ENCODE data around the gene B9D1.

B9D1 gene

GRCh38 chr17:19303367-19303776, 59.2 kb downstream of the B9D1 start:
- DNase-seq (ENCODE audit: low read depth in 2 of 2), result no peak

- DNase-seq (ENCODE audit: low read depth in 2 of 2), result no peak
These were observed 59.7 kb downstream of the B9D1 start for GRCh38 chr17:19302791-19303331.

GRCh38 chr17:19301973-19302372, 60.5 kb downstream of the B9D1 start:
- DNase-seq (ENCODE audit: low read depth in 2 of 2), result no peak

GRCh38 chr17:19301274-19301951, 61.1 kb downstream of the B9D1 start:
- DNase-seq (ENCODE audit: low read depth in 2 of 2), result no peak

- DNase-seq (ENCODE audit: low read depth in 2 of 2), result no peak
These were observed 62.7 kb downstream of the B9D1 start for GRCh38 chr17:19299866-19300265.

- DNase-seq (ENCODE audit: low read depth in 2 of 2), result no peak
These were observed 63.2 kb downstream of the B9D1 start for GRCh38 chr17:19299214-19299747.

GRCh38 chr17:19298569-19299213, 63.8 kb downstream of the B9D1 start:
- no peak for DNase-seq (ENCODE audit: low read depth in 2 of 2)

- no peak for DNase-seq (ENCODE audit: low read depth in 2 of 2)
These were observed 65.4 kb downstream of the B9D1 start for GRCh38 chr17:19296786-19297778.

GRCh38 chr17:19295473-19296135, 66.9 kb downstream of the B9D1 start:
- DNase-seq (ENCODE audit: low read depth in 2 of 2), result no peak

- no peak for DNase-seq (ENCODE audit: low read depth in 2 of 2)
These were observed 68.1 kb downstream of the B9D1 start for GRCh38 chr17:19294443-19294842.

Measured in stimulated activated CD4-positive, alpha-beta T cell treated with anti-CD3 and anti-CD28 coated beads, Interleukin-4, amount 100 ng/mL, for 48 hours (primary cell).